GM18870 (cell line): ENCODE results near the gene TECPR2.

ENCODE experiments used
- ATAC-seq: cut with Tn5 transposase; IDR thresholded peaks from one replicate; pipeline ENCODE4 v1.9.1; 2021; ENCODE audit warnings: moderate library complexity; ENCODE audit not compliant: unreplicated experiment

TECPR2 gene

DNA sequence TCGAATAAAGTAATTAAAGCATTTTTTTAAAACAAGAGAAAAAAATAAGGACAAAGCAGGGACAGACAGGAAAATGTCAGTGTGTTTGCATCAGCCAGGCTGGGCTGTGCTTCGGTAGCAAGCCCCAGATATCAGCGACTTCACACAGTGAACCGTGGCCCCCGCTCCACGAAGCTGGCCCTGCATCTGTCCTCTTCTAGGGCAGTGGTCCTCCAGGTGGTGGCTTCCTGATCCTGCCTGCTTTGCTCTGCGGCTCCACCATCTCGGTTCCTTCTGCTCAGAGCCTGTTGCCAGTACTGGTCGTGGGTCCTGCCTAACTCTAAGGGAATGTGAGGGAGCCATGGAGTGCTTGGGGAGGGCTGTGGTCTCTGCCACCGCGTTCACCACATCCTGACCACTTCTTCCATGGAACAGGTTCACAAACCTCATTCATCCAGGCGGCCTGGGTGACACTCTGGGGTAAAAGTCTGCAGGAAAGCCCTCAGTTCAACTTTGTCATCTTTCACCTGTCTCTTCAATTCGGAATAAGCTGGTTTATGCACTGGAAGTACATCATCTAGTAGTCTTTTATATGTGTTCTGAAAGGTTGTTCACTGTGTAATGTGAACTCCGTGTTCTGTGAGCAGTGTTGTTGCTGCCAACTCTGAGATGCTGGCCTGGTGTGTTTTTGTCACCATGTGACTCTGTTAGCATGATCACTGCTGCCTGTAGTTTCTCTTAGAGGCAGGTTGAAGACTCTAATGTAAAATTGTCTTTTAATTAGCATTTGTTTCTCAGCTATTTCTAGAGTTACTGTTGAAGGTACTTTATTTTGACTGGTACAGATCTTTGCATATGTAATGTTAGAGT, 99.0 kb downstream of the TECPR2 start:
- ATAC-seq: no peak

DNA sequence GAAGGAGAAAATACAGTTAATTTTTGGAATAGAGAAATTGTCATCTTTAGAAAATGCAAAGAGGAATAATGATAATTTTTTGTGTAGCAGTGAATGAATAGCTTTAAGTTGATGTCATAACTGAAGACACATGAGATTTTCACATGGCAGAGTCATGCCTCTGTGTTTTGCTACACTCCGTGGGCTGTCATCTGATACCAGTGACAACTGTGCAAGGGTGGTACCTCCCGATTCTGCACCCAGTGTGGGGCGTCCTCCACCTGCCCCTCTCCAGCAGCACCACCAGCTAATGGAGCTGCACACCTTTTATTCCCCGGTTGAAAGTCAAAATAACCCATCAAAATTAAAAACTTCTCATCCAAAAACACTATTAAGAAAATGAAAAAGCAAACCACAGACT, 99.7 kb downstream of the TECPR2 start:
- ATAC-seq: no peak

- no peak for ATAC-seq
Measured at GRCh38 chr14:102464006-102464405, 101.3 kb downstream of the TECPR2 start.

GRCh38 chr14:102464846-102465341, 102.2 kb downstream of the TECPR2 start:
- no peak for ATAC-seq

DNA sequence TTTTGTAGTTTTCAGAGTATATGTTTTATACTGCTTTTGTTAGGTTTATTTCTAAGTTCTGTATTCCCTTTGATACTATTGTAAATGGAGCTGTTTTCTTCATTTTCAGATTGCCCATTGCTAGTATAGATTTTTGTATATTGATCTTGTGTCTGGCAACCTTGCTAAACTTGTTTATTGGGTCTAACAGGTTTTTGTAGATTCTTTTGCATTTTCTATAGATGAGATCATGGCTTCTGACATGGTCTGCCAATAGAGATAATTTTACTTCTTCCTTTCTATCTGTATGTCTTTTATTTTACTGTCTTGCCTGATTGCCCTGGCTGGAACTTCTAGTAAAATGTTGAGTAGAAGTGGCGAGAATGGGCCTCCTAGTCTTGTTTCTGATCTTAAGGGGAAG, 106.5 kb downstream of the TECPR2 start:
- no peak for ATAC-seq

DNA sequence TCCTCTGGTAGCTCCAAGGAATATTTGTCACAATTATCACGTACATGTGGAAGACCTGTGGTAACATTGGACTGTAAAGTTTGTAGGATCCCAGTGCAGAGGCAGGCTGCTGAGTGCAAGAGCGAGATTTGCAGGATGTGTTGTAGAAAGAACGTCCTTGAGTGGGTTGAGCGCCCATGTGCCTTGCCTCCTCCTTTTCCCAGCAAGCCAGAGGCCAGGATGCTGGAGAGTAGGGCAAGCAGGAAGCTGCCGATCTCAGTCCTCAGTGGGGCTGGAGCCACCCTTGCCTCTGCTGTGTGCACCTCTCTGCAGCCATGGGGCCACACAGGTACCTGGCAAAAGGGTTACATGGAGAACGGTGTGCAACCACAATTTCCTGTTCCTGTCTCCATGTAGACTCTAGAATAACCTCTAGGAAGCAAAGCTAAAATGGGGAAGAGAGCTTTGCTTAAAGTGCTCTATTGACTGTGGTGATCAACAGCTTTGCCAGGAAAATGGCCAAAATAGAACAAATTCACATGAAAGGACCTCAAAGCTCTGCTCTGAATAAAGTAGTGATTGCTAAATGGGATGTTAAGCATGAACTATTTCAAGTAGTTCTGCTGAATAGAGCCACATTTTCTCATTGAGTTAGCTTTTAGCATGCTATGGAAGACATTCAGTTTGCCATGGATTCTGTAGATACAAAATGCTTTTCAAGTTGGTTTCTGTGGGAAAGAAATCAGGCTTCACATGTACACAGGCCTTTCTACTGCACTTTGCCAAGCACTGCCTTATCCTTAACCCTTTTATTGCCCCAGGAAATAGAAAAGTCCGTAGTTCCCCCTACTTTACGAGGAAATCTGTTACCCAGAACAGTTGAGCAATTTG, 109.4 kb downstream of the TECPR2 start:
- ATAC-seq: no peak

DNA sequence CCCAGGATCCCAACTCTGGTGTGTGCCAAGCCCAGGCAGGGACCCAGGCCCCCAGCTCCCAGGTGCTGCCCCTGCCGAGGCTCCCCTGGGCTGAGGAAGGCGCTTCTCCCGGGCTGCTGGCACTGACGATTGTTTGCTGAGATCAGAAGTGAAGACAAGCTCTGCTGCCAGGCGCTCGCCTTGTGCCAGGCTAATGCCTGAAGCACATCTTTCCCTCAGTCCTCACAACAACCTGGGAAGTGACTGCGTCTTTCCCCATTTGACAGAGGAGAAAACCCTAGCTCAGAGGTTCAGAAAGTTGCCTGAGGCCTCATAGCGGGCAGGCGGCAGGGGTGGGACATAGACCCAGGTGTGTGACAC, 110.0 kb downstream of the TECPR2 start:
- ATAC-seq: no peak

GRCh38 chr14:102473559-102473958, 110.8 kb downstream of the TECPR2 start:
- ATAC-seq: no peak

DNA sequence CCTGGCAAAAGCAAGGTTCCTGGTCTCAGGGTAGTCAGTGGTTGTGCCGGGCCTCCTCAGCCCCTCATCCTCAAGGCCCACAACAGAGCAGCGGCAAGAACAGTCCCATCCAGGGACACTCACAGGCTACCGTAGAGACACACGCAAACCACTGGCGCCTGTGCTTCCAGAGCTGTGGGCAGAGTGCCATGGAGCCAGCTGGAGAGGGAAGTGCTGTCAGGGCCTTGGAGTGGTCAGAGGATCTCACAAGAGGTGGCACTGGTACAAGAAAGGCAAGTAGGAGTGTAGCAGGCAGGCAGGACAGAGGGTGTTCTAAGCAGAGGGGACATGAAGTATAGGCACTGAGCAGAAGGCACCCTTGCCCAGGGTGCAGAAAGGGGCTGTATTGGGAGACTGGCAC, 112.2 kb downstream of the TECPR2 start:
- no peak for ATAC-seq

GRCh38 chr14:102479107-102479506, 116.4 kb downstream of the TECPR2 start:
- ATAC-seq: no peak

GRCh38 chr14:102479777-102480176, 117.0 kb downstream of the TECPR2 start:
- no peak for ATAC-seq

DNA sequence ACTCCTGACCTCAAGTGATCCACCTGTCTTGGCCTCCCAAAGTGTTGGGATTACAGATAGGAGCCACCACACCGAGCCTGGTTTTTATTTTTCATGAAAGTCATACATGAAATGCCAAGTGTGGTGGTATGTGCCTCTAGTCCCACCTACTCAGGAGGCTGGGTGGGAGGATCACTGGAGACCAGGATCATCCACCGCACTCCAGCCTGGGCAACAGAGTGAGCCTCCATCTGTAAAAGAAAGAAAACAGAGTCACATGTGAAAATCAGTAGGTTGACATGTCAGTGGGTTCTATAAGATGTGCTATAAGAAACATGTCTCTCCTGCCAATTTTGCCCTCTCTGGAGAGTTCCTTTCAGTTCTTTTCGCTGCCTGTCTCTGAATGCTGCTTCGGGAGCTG, 118.6 kb downstream of the TECPR2 start:
- ATAC-seq: no peak

GRCh38 chr14:102481791-102482238, 119.1 kb downstream of the TECPR2 start:
- no peak for ATAC-seq

GRCh38 chr14:102484316-102484715, 121.6 kb downstream of the TECPR2 start:
- no peak for ATAC-seq

GRCh38 chr14:102485693-102486512, 123.2 kb downstream of the TECPR2 start:
- no peak for ATAC-seq

DNA sequence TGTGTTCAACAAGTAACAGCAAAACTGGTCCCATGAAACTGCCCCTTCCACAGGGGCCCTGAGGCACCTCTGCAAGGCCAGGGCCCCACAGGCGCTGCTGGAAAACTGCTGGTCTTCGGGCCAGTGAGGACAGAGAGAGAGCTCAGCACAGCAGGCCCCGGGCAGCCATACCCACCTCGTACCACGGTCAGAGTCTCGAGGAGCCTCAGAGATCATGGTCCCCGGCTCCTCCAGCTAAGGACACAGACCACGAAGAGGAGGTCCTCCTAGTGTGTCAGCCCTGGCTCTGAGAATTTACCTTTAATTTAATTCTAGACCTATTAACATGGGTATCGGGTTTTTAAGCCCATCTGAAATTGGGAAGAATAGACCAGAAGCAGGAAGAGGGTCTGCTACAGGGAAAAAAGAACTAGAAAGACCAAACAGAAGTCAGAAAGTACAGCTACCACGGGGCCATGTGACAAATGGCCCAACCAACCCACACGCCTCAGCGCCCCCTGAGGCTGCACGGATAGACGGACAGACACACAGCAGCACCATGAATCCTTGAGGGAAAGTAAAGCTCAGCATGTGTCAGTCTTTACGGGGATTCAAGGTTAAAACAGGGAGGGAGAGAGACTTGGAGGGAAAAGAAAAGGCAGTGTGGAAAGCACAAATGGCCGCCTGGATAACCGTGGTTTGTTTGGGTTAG, 123.9 kb downstream of the TECPR2 start:
- no peak for ATAC-seq

DNA sequence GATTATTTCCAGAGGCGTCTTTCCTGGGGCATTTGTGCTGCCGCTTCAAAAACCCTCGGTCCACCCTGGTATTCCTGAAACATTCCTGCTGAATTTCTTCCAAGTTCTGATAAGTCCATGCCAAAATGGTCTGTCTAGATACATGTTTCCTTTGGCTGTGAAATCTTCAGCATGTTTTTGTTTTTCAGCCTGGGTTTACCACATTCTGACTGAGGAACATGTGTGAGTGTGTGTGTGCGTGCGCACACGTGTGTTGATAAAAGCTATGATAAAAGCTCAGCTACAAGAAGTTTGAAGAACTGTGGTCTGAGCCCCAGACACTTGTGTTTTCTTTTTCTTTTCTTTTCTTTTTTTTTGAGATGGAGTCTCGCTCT, 124.5 kb downstream of the TECPR2 start:
- no peak for ATAC-seq

- ATAC-seq: no peak
Measured at GRCh38 chr14:102490456-102490855, 127.7 kb downstream of the TECPR2 start.

GRCh38 chr14:102491366-102491765, 128.6 kb downstream of the TECPR2 start:
- no peak for ATAC-seq

GRCh38 chr14:102491786-102492530, 129.2 kb downstream of the TECPR2 start:
- ATAC-seq: no peak
